GM19468 (cell line): ENCODE results near the gene HINT2.
A peak's percentile ranks its signal among the peaks of the same experiment; 100 is the strongest.

Source experiments
- ATAC-seq: cut with Tn5 transposase; IDR thresholded peaks from one replicate; pipeline ENCODE4 v1.9.1; 2021; ENCODE audit warnings: mild to moderate bottlenecking, moderate library complexity, moderate number of reproducible peaks; ENCODE audit not compliant: unreplicated experiment; ENCODE audit errors: extremely low read depth

The HINT2 gene

GRCh38 chr9:35814106-35814840 lies 569 bp downstream of the HINT2 start:
- ATAC-seq, result no peak

- no peak for ATAC-seq
Measured at GRCh38 chr9:35813434-35814105, 1.3 kb downstream of the HINT2 start.

- ATAC-seq, result peak; percentile 62
Measured at GRCh38 chr9:35812025-35812602, 2.7 kb downstream of the HINT2 start, which contains the start of gene SPAG8. TSS of gene SPAG8 (minus strand) at chr9:35812262. CDS start at chr9:35812147, 115 bp downstream.

- no peak for ATAC-seq
Measured at GRCh38 chr9:35811381-35812024, 3.3 kb downstream of the HINT2 start.

- no peak for ATAC-seq
Measured at GRCh38 chr9:35810122-35810521, 4.7 kb downstream of the HINT2 start.

- ATAC-seq, result no peak
Measured at GRCh38 chr9:35808433-35808832, 6.4 kb downstream of the HINT2 start.

GRCh38 chr9:35806101-35806500 lies 8.7 kb downstream of the HINT2 start:
- ATAC-seq, result no peak

GRCh38 chr9:35801328-35802128 lies 13.3 kb downstream of the HINT2 start:
- ATAC-seq, result no peak

GRCh38 chr9:35800530-35800929 lies 14.3 kb downstream of the HINT2 start:
- no peak for ATAC-seq

GRCh38 chr9:35798658-35799374 lies 16.0 kb downstream of the HINT2 start:
- ATAC-seq, result no peak

- no peak for ATAC-seq
Measured at GRCh38 chr9:35797311-35798109, 17.3 kb downstream of the HINT2 start.

- ATAC-seq, result no peak
Measured at GRCh38 chr9:35795695-35796094, 19.1 kb downstream of the HINT2 start.

GRCh38 chr9:35793461-35793860 lies 21.4 kb downstream of the HINT2 start:
- no peak for ATAC-seq

- ATAC-seq, result no peak
Measured at GRCh38 chr9:35792826-35793225, 22.0 kb downstream of the HINT2 start.

GRCh38 chr9:35792024-35792813 lies 22.6 kb downstream of the HINT2 start:
- ATAC-seq, result no peak

GRCh38 chr9:35791297-35791921 lies 23.4 kb downstream of the HINT2 start, which contains the start of gene NPR2:
TSS of gene NPR2 (plus strand) at chr9:35791591. CDS start at chr9:35792409, 818 bp downstream.
- ATAC-seq, result no peak
